Hippocampal formation (tissue), 2 donors: ENCODE measurements around the gene GRAMD1C.
"Not testable (repeated sequence)": the region's sequence is repeated elsewhere in the genome, so short reads cannot be mapped to it uniquely, and the experiment has no call there.

Source experiments
- DNase-seq, 2 donors: peaks; one replicate each; lab custom pipeline; 2025; lab: John Stamatoyannopoulos, UW

GRAMD1C gene

DNA sequence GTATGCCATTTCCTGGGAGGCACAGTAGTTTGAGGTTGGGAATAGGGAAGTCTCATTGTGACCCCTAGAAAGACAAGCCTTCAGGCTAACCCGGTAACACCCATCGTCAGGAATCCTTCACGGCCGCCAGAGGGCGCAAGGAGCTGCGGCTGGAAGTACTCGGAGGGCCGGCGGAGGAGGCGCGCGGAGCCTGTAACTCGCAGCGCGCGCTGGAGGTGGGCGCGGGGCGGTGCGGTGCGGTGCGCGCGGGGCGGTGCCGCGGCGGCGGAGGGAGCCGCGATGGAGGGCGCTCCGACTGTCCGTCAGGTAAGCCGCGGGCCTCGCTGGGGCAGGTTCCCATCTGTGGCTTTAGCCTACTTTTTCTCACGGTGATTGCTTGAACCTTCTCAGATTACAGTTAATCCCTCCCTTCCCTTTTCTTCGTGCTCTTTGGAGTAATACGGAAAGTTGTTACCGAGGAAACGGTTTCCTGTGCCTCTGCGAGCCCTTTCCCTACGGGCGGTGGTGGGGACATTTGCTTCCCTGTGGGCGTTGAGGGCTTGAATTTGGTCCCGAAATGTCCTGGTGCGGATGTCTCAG lies at the start of gene GRAMD1C:
Gene GRAMD1C, plus strand, starts transcription at position 158 of the 579 bp plus-strand sequence. Its CDS starts 122 bp downstream, at position 280.
- peak; percentile 72 to 73 for DNase-seq

DNA sequence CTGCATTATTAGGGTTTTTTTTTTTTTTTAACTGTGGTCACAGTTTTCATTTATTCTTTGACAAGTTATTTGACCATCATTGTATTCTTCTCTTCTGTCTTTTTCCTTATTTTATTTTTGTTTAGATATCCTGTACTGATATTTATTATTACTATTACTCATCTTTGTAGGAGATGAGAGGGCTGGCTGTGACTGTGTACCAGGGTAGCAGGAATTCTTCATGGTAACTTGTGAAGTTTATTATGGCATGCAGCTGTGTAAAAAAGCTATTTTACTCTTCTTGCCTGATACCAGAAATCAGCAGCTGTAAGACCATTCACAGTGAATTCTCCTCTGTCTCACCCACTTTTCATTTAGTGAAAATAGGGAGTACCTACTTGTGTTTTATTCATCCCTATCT lies 47.2 kb upstream of the GRAMD1C start:
- DNase-seq = no peak

DNA sequence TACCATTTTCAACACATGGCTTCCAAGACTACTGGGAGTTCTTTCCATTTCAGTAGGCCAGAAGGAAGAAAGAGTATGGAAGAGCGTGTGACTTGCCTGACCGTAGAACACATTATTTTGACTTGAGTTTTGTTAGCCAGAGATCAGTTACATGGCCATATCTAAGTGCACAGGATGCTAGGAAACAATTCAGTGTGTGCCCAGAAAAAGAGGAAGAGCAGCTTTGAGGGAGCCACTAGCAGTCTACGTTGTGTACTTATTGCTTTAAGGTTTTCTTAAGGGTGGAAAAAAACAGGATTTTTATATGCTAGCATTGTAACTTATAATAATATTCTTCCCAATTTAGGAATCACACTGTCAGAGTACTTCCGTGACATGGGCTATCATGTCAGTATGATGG lies 44.1 kb upstream of the GRAMD1C start:
- no peak for DNase-seq

DNA sequence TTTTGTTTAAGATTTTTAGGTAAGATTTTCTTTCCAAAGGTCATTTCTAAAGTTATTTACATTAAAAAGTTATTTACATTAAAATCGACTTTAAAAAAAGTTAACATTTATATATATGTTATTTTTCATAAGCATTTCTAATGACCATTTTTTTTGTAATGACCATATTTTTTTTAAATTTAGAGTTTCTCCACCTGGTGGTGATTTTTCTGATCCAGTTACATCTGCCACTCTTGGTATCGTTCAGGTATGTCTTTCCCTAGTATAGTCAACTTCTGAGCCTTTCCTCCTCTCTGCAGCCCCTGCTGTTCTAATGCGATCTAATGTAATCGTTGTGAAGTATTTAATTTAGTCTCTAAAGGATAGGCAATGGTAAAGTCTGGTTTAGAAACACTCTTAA lies 42.9 kb upstream of the GRAMD1C start:
- DNase-seq = no peak

- no peak for DNase-seq
These were observed 35.7 kb upstream of the GRAMD1C start for GRCh38 chr3:113802795-113803455.

DNA sequence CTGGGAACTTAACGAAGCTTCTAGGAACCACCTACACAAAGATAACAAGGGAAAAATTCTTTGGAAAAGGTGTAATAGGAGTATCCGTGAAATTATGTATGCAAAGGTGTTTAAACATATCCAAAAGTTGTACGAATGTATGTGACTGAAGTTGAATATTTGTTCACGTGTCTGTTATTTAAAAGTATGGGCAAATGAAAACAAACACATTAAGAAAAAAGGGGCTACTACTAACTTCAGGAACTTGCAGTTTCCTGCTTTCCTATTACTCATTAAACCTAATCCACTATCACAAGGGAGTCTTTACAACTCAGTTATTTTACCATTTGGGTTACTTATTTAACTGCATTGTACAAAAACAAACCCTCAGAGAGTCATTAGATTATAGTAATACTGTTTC lies 33.9 kb upstream of the GRAMD1C start:
- no peak for DNase-seq

DNA sequence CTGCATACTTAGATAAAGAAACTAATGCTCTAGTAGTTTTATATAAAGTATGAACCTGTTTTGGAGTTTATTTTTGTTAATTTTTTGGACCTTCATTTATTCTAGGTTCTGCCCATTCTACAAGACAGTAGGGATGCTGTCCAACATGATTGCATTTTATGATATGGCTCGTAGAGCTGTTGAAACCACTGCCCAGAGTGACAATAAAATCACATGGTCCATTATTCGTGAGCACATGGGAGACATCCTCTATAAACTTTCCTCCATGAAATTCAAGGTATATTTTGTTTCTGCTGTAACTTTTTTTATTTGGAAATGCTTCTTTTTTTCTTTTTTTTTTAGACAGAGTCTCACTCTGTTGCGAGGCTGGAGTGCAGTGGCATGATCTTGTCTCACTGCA lies 33.3 kb upstream of the GRAMD1C start:
- no peak for DNase-seq

GRCh38 chr3:113812854-113813253 lies 25.7 kb upstream of the GRAMD1C start:
- DNase-seq = no peak

- DNase-seq = no peak
These were observed 18.7 kb upstream of the GRAMD1C start for GRCh38 chr3:113819866-113820265.

DNA sequence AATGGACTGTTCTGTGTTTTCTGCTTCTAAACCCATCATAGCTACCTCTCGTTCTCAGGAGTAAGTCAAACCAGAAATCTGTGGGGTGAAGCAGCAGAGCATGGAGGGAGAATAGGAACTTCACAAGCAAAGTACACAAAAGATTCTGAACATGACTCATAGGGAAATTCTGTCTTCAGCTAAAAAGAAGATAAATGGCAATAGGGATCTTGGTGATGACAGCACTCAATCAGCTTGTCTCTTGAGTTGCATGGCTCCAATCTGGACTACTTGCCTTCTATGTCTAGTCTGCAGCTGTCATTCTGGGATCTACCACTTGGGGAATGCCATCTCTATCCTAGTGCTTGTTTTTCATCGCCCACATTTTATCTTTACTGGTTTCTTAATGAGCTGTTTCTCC lies 13.5 kb upstream of the GRAMD1C start:
- DNase-seq = no peak

DNA sequence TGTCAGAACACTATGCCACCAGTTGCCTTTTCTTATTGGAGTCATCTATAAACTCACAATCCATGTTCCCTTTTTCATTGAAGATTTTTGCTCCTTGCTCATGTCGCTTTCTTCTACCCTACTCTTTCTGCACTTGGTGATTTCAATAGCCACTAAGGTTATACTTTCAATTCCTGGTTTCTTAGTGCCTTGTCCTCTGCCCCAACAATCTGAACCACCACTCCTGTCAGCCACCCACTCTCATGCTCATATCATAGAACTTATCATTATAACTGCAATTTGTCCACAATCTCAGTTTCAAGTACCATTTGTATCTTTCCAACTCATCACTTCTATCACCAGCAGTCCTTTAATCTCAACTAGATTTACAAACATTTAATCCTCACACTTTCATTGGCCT lies 10.0 kb upstream of the GRAMD1C start:
- no peak for DNase-seq

GRCh38 chr3:113829576-113830354 lies 8.8 kb upstream of the GRAMD1C start:
- DNase-seq = no peak

- no peak for DNase-seq
These were observed 7.6 kb upstream of the GRAMD1C start for GRCh38 chr3:113831103-113831355.

DNA sequence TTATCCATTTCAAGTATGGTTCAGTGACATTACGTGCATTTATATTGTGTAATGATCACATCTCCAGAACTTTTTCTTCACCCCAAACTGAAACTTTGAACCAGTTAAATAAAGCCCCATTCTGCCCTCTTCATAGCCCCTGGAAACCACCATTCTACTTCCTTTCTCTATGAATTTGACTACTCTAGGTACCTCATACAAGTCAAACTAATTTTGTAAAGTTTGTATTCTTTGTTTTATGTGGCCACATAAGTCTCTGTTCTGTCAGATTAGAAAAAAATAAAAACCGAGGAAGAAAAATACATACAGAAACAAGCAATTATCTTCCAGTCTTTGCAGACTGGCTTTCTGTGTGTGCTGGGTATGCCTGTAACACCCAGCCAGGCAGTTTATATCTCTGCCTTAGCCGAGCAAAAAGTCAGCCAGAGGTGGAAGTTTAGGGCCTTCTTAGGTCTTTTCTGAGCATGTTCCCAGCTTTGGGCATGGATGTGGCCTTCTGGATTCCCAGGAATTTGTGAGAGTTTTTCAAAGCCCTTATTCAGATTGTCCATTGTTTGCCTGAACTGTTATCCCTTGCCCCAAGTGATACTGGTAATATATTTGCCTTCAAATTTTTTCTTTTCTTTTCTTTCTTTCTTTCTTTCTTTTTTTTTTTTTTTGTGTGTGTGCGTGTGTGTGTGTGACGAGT lies 6.0 kb upstream of the GRAMD1C start:
- DNase-seq = no peak

GRCh38 chr3:113834983-113835382 lies 3.6 kb upstream of the GRAMD1C start:
- no peak for DNase-seq

GRCh38 chr3:113839551-113839950 lies 963 bp downstream of the GRAMD1C start:
- no peak for DNase-seq

DNA sequence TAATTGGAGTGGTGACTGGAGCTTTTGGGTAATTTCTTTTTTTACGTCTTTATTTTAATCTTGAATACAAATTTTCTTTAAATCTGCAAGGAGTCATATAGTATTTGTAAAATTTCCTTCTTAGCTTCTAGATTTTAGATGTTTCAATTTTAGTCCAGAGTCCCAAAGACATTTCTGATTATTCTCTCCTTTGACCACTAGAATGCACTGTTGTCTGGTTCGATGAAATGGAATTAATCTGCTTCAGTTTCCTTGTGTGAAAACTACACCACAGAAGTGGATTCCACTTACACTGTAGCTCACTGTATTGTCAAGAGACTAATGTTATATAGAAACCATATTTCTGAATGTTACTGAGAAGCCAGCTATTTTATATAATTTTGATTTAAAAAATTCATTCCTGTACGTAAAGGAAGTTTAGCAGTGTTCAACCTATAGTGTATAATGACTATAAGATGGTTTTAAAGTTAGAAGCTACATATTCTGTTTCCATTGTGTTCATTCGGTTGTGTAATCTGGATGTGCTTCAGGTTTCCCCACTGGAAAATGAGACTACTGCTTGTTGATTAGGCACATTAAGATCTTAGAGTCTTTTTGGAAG lies 6.1 kb downstream of the GRAMD1C start:
- peak in 1 of 2 donors; percentile 27 for DNase-seq

- no peak for DNase-seq
These were observed 8.7 kb downstream of the GRAMD1C start for GRCh38 chr3:113847247-113847646.

GRCh38 chr3:113847664-113848461 lies 9.3 kb downstream of the GRAMD1C start:
- no peak for DNase-seq

DNA sequence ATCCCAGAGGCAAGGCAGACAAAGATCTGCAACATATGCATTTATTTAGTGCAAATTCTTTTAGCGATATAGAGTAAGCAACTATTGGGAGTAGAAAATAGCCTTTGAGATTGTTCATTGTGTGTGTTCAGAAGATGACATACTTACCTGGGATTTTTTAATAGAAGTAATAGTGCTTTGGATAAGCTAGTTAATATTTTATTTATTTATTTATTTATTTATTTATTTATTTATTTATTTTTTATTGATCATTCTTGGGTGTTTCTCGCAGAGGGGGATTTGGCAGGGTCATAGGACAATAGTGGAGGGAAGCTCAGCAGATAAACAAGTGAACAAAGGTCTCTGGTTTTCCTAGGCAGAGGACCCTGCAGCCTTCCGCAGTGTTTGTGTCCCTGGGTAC lies 10.5 kb downstream of the GRAMD1C start:
- not testable (repeated sequence) for DNase-seq

- DNase-seq = not testable (repeated sequence)
These were observed 11.3 kb downstream of the GRAMD1C start for GRCh38 chr3:113849841-113850240.

DNA sequence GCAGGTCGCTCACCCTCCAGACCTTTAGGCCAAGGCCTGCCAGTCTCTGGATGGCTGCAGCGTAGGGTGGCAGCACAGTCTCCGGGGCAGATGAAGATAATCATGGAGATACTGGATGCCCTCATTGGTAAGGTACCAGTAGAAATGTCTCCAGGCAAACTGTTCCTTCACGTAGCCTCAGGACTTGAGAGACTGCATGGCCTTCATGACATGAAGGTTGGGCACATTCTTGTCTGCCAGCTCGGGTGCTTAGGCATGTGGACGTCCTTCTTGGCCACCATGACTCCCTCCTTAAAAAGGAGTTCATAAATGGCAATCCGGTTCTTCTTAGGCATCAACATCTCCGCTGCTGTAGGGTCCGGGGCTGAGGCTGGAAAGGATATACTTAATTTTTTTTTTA lies 11.8 kb downstream of the GRAMD1C start:
- not testable (repeated sequence) for DNase-seq
